T-helper 17 cell (primary cell): ENCODE results near the gene ZSWIM6. TPM values are rescaled to one million over a fixed set of nuclear protein-coding genes. Genes with fewer than 3 reads are reported as not detected.
"Not testable (repeated sequence)": the region's sequence is repeated elsewhere in the genome, so short reads cannot be mapped to it uniquely, and the experiment has no call there.

ENCODE experiments used
- ATAC-seq: fragments of 150-1000 bp; cut with Tn5 transposase; 2 replicates; pipeline ENCODE4 v1.10.0; 2021; ENCODE audit warnings: mild to moderate bottlenecking, moderate library complexity
- DNase-seq, 3 donors: peaks; one replicate each; pipeline versions ENCODE4 v3.0.0 to v3.0.0-alpha.2; 2020 to 2021
- H3K9me3 ChIP-seq: one replicate; pipeline ENCODE4 v1.7.0; 2013; ENCODE audit warnings: low read length, mild to moderate bottlenecking; ENCODE audit not compliant: control insufficient read depth, poor library complexity, severe bottlenecking
- H3K27ac Mint-ChIP-seq: one replicate; pipeline ENCODE4 v1.8.0; 2022; ENCODE audit warnings: mild to moderate bottlenecking, moderate library complexity, mixed read lengths
- H3K27me3 Mint-ChIP-seq: one replicate; pipeline ENCODE4 v1.8.0; 2022; ENCODE audit warnings: mixed read lengths
- H3K36me3 Mint-ChIP-seq: one replicate; pipeline ENCODE4 v1.8.0; 2022; ENCODE audit warnings: low read depth, mixed read lengths
- H3K4me1 Mint-ChIP-seq: one replicate; pipeline ENCODE4 v1.8.0; 2022; ENCODE audit warnings: mild to moderate bottlenecking, mixed read lengths
- H3K4me3 Mint-ChIP-seq: one replicate; pipeline ENCODE4 v1.8.0; 2022; ENCODE audit warnings: mild to moderate bottlenecking, moderate library complexity, mixed read lengths
- total RNA-seq, 4 donors: library from RNA in 2 of 4; stranded (reverse) in 2 of 4; gene quantifications; one replicate each; pipeline ENCODE4 v1.2.3 and lab custom pipeline; 2022 to 2026

ZSWIM6 gene
- total RNA-seq, 2 donors from 2014 or later: 6.5 to 8.7 TPM

GRCh38 chr5:61416420-61416819, 84.4 kb downstream of the ZSWIM6 start:
- H3K27ac Mint-ChIP-seq: no peak overlapping the region
- H3K4me1 Mint-ChIP-seq: peaks cover 32% of the 10 kb centered on the region
- H3K4me3 Mint-ChIP-seq: no peak overlapping the region
- ATAC-seq (no peak), DNase-seq (no peak)
- H3K27me3 Mint-ChIP-seq: no peaks in the 10 kb centered on the region
- H3K36me3 Mint-ChIP-seq: no peaks in the 10 kb centered on the region
- H3K9me3 ChIP-seq: no peaks in the 10 kb centered on the region

GRCh38 chr5:61417340-61417739, 85.3 kb downstream of the ZSWIM6 start:
- ATAC-seq (no peak), DNase-seq (no peak)
- Mint-ChIP-seq H3K4me1 (peaks cover 29% of the 10 kb centered on the region), H3K36me3 (no peaks in the 10 kb centered on the region), H3K27ac (peak overlapping the region; percentile 3), H3K27me3 (no peaks in the 10 kb centered on the region), H3K4me3 (no peak overlapping the region)
- H3K9me3 ChIP-seq: no peaks in the 10 kb centered on the region

GRCh38 chr5:61417851-61418250, 85.8 kb downstream of the ZSWIM6 start:
- H3K9me3 ChIP-seq: no peaks in the 10 kb centered on the region
- Mint-ChIP-seq H3K27ac (peak overlapping the region; percentile 3), H3K4me1 (peaks cover 30% of the 10 kb centered on the region), H3K27me3 (no peaks in the 10 kb centered on the region), H3K4me3 (no peak overlapping the region), H3K36me3 (no peaks in the 10 kb centered on the region)
- DNase-seq: no peak
- no peak for ATAC-seq

GRCh38 chr5:61419106-61419505, 87.0 kb downstream of the ZSWIM6 start:
- no peaks in the 10 kb centered on the region for H3K9me3 ChIP-seq

GRCh38 chr5:61420016-61420415, 88.0 kb downstream of the ZSWIM6 start:
- Mint-ChIP-seq H3K27me3 (no peaks in the 10 kb centered on the region), H3K27ac (no peak overlapping the region), H3K4me1 (peaks cover 32% of the 10 kb centered on the region), H3K36me3 (no peaks in the 10 kb centered on the region), H3K4me3 (no peak overlapping the region)
- no peaks in the 10 kb centered on the region for H3K9me3 ChIP-seq
- DNase-seq (no peak), ATAC-seq (no peak)

More at GRCh38 chr5:61419106-61419505, 87.0 kb downstream of the ZSWIM6 start:
- ATAC-seq: no peak
- no peak for DNase-seq
- Mint-ChIP-seq H3K36me3 (no peaks in the 10 kb centered on the region), H3K4me3 (no peak overlapping the region), H3K27ac (no peak overlapping the region), H3K27me3 (no peaks in the 10 kb centered on the region), H3K4me1 (peaks cover 37% of the 10 kb centered on the region)

GRCh38 chr5:61421262-61421661, 89.2 kb downstream of the ZSWIM6 start:
- DNase-seq, ATAC-seq, H3K27me3 Mint-ChIP-seq, H3K4me3 Mint-ChIP-seq, H3K36me3 Mint-ChIP-seq, H3K27ac Mint-ChIP-seq, H3K9me3 ChIP-seq: not testable (repeated sequence)
- peaks cover 29% of the 10 kb centered on the region for H3K4me1 Mint-ChIP-seq

- no peaks in the 10 kb centered on the region for H3K36me3 Mint-ChIP-seq
- no peak for DNase-seq
- no peaks in the 10 kb centered on the region for H3K27me3 Mint-ChIP-seq
- no peaks in the 10 kb centered on the region for H3K9me3 ChIP-seq
- H3K4me1 Mint-ChIP-seq: peaks cover 23% of the 10 kb centered on the region
- H3K4me3 Mint-ChIP-seq: no peak overlapping the region
- H3K27ac Mint-ChIP-seq: peak overlapping the region; percentile 57
- no peak for ATAC-seq
These were observed 91.6 kb downstream of the ZSWIM6 start for GRCh38 chr5:61423487-61424145.

GRCh38 chr5:61425918-61426317, 93.9 kb downstream of the ZSWIM6 start:
- H3K36me3 Mint-ChIP-seq: no peaks in the 10 kb centered on the region
- H3K4me1 Mint-ChIP-seq: peaks cover 33% of the 10 kb centered on the region
- H3K27ac Mint-ChIP-seq: no peak overlapping the region
- DNase-seq (no peak), ATAC-seq (no peak)
- no peaks in the 10 kb centered on the region for H3K27me3 Mint-ChIP-seq
- no peaks in the 10 kb centered on the region for H3K9me3 ChIP-seq
- no peak overlapping the region for H3K4me3 Mint-ChIP-seq

GRCh38 chr5:61429906-61430305, 97.8 kb downstream of the ZSWIM6 start:
- Mint-ChIP-seq H3K4me3 (no peak overlapping the region), H3K36me3 (no peaks in the 10 kb centered on the region), H3K27me3 (no peaks in the 10 kb centered on the region), H3K27ac (no peak overlapping the region), H3K4me1 (peaks cover 20% of the 10 kb centered on the region)
- DNase-seq (no peak), ATAC-seq (no peak)
- H3K9me3 ChIP-seq: no peaks in the 10 kb centered on the region

GRCh38 chr5:61431923-61432620, 100.0 kb downstream of the ZSWIM6 start:
- no peaks in the 10 kb centered on the region for H3K27me3 Mint-ChIP-seq
- H3K4me1 Mint-ChIP-seq: peaks cover 15% of the 10 kb centered on the region
- DNase-seq (no peak), ATAC-seq (no peak)
- no peaks in the 10 kb centered on the region for H3K36me3 Mint-ChIP-seq
- no peaks in the 10 kb centered on the region for H3K9me3 ChIP-seq
- no peak overlapping the region for H3K4me3 Mint-ChIP-seq
- H3K27ac Mint-ChIP-seq: no peak overlapping the region

- no peak for DNase-seq
- H3K4me3 Mint-ChIP-seq: no peak overlapping the region
- H3K4me1 Mint-ChIP-seq: peaks cover 5% of the 10 kb centered on the region
- no peaks in the 10 kb centered on the region for H3K9me3 ChIP-seq
- H3K27me3 Mint-ChIP-seq: no peaks in the 10 kb centered on the region
- H3K27ac Mint-ChIP-seq: no peak overlapping the region
- no peak for ATAC-seq
- H3K36me3 Mint-ChIP-seq: no peaks in the 10 kb centered on the region
These were observed 103.3 kb downstream of the ZSWIM6 start for GRCh38 chr5:61435368-61435767.

- no peaks in the 10 kb centered on the region for H3K9me3 ChIP-seq
- Mint-ChIP-seq H3K36me3 (no peaks in the 10 kb centered on the region), H3K4me1 (no peaks in the 10 kb centered on the region), H3K27ac (no peak overlapping the region), H3K4me3 (no peak overlapping the region), H3K27me3 (no peaks in the 10 kb centered on the region)
- no peak for DNase-seq
- no peak for ATAC-seq
These were observed 106.4 kb downstream of the ZSWIM6 start for GRCh38 chr5:61438298-61438970.

- Mint-ChIP-seq H3K27ac (no peak overlapping the region), H3K4me1 (no peaks in the 10 kb centered on the region), H3K36me3 (no peaks in the 10 kb centered on the region), H3K27me3 (no peaks in the 10 kb centered on the region), H3K4me3 (no peak overlapping the region)
- DNase-seq (no peak), ATAC-seq (no peak)
- no peaks in the 10 kb centered on the region for H3K9me3 ChIP-seq
These were observed 108.0 kb downstream of the ZSWIM6 start for GRCh38 chr5:61440086-61440485.
